SW 1271 (cell line): ENCODE data around the gene STOML3.
"Not testable (repeated sequence)": the region's sequence is repeated elsewhere in the genome, so short reads cannot be mapped to it uniquely, and the experiment has no call there.

Experiments
- DNase-seq, 2 experiments: peaks; one replicate each; lab custom pipeline; 2025; lab: John Stamatoyannopoulos, UW

The STOML3 gene

GRCh38 chr13:38990693-38991092 lies at the start of gene STOML3:
STOML3 (minus strand) TSS chr13:38990831; CDS start chr13:38990721, 110 bp downstream.
- DNase-seq = no peak

GRCh38 chr13:39040206-39040605 lies 49.6 kb upstream of the STOML3 start:
- no peak for DNase-seq

GRCh38 chr13:39039041-39039440 lies 48.4 kb upstream of the STOML3 start:
- DNase-seq = no peak

GRCh38 chr13:39038569-39039030 lies 48.0 kb upstream of the STOML3 start:
- no peak for DNase-seq

GRCh38 chr13:39037880-39038568 lies 47.4 kb upstream of the STOML3 start, which contains the start of the genes NHLRC3 and PROSER1:
NHLRC3 (plus strand) TSS chr13:39038456; CDS start chr13:39038640, 184 bp downstream.
PROSER1 (minus strand) TSS chr13:39038089; CDS start chr13:39037242, 847 bp downstream.
- peak; percentile 52 to 88 for DNase-seq

- DNase-seq = no peak
Observed at GRCh38 chr13:39037410-39037879, 46.8 kb upstream of the STOML3 start.

GRCh38 chr13:39036212-39036611 lies 45.6 kb upstream of the STOML3 start:
- no peak for DNase-seq

GRCh38 chr13:39035799-39036198 lies 45.2 kb upstream of the STOML3 start:
- DNase-seq = no peak

GRCh38 chr13:39035204-39035603 lies 44.6 kb upstream of the STOML3 start:
- DNase-seq = no peak

- no peak for DNase-seq
Observed at GRCh38 chr13:39034085-39034484, 43.5 kb upstream of the STOML3 start.

- no peak for DNase-seq
Observed at GRCh38 chr13:39032150-39032549, 41.5 kb upstream of the STOML3 start.

GRCh38 chr13:39025433-39025839 lies 34.8 kb upstream of the STOML3 start:
- no peak for DNase-seq

GRCh38 chr13:39023761-39024160 lies 33.1 kb upstream of the STOML3 start:
- no peak for DNase-seq

GRCh38 chr13:39023316-39023715 lies 32.7 kb upstream of the STOML3 start:
- no peak for DNase-seq

- DNase-seq = no peak
Observed at GRCh38 chr13:39020853-39021462, 30.3 kb upstream of the STOML3 start.

- DNase-seq = peak in 1 of 2 experiments; percentile 26
Observed at GRCh38 chr13:39016787-39017186, 26.2 kb upstream of the STOML3 start.

- DNase-seq = no peak
Observed at GRCh38 chr13:39016087-39016486, 25.5 kb upstream of the STOML3 start.

GRCh38 chr13:39013462-39013861 lies 22.8 kb upstream of the STOML3 start:
- DNase-seq = no peak

- DNase-seq = no peak
Observed at GRCh38 chr13:39012608-39013007, 22.0 kb upstream of the STOML3 start.

GRCh38 chr13:39006371-39007111 lies 15.9 kb upstream of the STOML3 start:
- DNase-seq = not testable (repeated sequence)

GRCh38 chr13:38998739-38999138 lies 8.1 kb upstream of the STOML3 start:
- DNase-seq = no peak

GRCh38 chr13:38993381-38993780 lies 2.8 kb upstream of the STOML3 start:
- no peak for DNase-seq

GRCh38 chr13:38981096-38981495 lies 9.5 kb downstream of the STOML3 start:
- DNase-seq = no peak
